Activated naive CD8-positive, alpha-beta T cell treated with anti-CD3 and anti-CD28 coated beads, Interleukin-2, amount 50 U/mL, for 24 hours (primary cell): ENCODE measurements around the gene SSBP1.

ENCODE experiments used
- ATAC-seq: fragments of 150-1000 bp; cut with Tn5 transposase; one replicate; pipeline ENCODE4 v1.10.0; 2021
- DNase-seq: peaks from one replicate; pipeline ENCODE4 v3.0.0; 2021
- H3K27ac Mint-ChIP-seq: one replicate; pipeline ENCODE4 v1.8.0; 2021; ENCODE audit warnings: mild to moderate bottlenecking, mixed read lengths
- H3K27me3 Mint-ChIP-seq: one replicate; pipeline ENCODE4 v1.8.0; 2021; ENCODE audit warnings: mixed read lengths
- H3K36me3 Mint-ChIP-seq: one replicate; pipeline ENCODE4 v1.8.0; 2021; ENCODE audit warnings: low read depth, mixed read lengths
- H3K4me1 Mint-ChIP-seq: one replicate; pipeline ENCODE4 v1.8.0; 2021; ENCODE audit warnings: mixed read lengths
- H3K4me3 Mint-ChIP-seq: one replicate; pipeline ENCODE4 v1.8.0; 2021; ENCODE audit warnings: mild to moderate bottlenecking, moderate library complexity, mixed read lengths
- H3K9me3 Mint-ChIP-seq: one replicate; pipeline ENCODE4 v1.8.0; 2021; ENCODE audit warnings: mixed read lengths

Gene SSBP1

DNA sequence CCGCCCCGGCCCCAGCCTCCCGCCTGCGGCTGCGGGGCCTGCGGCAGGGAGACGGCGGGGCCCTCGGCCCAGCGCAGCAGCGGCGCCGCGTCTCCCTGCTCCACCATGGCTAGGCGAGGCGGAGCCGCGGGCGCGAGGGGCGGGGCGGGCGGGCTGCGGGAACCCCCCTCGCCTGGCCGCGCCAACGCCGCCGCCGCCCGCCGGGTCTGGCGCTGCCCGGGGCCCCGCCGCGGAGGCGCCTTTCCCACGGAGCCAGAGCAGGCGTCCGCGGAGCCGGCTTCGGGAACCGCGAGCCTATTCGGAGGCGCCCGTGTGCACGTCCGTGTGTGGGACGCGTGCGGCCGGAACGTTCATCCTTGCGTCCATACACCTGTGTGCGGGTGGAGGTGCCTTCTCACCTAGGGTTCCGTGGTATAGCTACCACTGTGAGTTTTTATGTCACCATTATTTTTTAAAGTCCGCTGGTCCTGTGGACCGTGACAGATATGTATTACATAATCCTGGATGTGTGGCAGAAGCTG is 36.1 kb upstream of the SSBP1 start, which contains the start of gene DENND11:
TSS of gene DENND11 (minus strand) at position 120 of the 521 bp plus-strand sequence. CDS start at position 107, 13 bp downstream.
- no peaks in the 10 kb centered on the region for H3K27me3 Mint-ChIP-seq
- H3K36me3 Mint-ChIP-seq = peaks cover 2% of the 10 kb centered on the region
- DNase-seq (peak; percentile 57), ATAC-seq (peak; percentile 70)
- peaks cover 42% of the 10 kb centered on the region for H3K4me1 Mint-ChIP-seq
- H3K4me3 Mint-ChIP-seq = peak within 1 kb of the TSS; percentile 81
- no peaks in the 10 kb centered on the region for H3K9me3 Mint-ChIP-seq
- peak within 1 kb of the TSS; percentile 77 for H3K27ac Mint-ChIP-seq

GRCh38 chr7:141702892-141703291 is 35.3 kb upstream of the SSBP1 start:
- DNase-seq = no peak
- no peaks in the 10 kb centered on the region for H3K9me3 Mint-ChIP-seq
- peaks cover 34% of the 10 kb centered on the region for H3K4me1 Mint-ChIP-seq
- no peak for ATAC-seq
- no peaks in the 10 kb centered on the region for H3K27me3 Mint-ChIP-seq
- no peak overlapping the region for H3K27ac Mint-ChIP-seq
- peak overlapping the region; percentile 75 for H3K4me3 Mint-ChIP-seq
- H3K36me3 Mint-ChIP-seq = peaks cover 2% of the 10 kb centered on the region

- DNase-seq = no peak
- no peak overlapping the region for H3K27ac Mint-ChIP-seq
- ATAC-seq = no peak
- peaks cover 22% of the 10 kb centered on the region for H3K4me1 Mint-ChIP-seq
- peaks cover 2% of the 10 kb centered on the region for H3K36me3 Mint-ChIP-seq
- H3K27me3 Mint-ChIP-seq = no peaks in the 10 kb centered on the region
- no peaks in the 10 kb centered on the region for H3K9me3 Mint-ChIP-seq
- H3K4me3 Mint-ChIP-seq = no peak overlapping the region
Measured at GRCh38 chr7:141704112-141704511, 34.0 kb upstream of the SSBP1 start.

DNA sequence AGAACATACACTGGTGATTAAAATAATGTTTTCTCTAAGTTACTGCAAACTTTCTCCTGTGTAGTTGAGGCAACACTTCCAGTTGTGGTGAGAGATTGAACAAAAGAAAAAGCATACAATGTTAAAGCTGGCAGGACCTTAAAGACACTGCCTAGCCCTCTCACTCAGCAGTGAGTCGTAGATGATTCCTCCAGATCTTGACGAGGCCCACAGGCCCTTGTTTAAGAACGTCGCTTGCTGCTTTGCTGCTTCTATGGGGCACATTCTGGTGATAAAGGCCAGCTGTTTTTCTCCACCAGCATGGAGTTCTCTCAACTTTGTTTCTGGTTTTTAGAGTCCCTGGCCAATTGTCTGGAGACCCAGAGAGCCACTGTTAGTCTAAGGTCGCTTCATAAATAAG is 33.4 kb upstream of the SSBP1 start:
- no peak for DNase-seq
- no peak for ATAC-seq
- Mint-ChIP-seq H3K4me3 (no peak overlapping the region), H3K4me1 (peaks cover 17% of the 10 kb centered on the region), H3K9me3 (no peaks in the 10 kb centered on the region), H3K36me3 (peaks cover 2% of the 10 kb centered on the region), H3K27ac (no peak overlapping the region), H3K27me3 (no peaks in the 10 kb centered on the region)

- Mint-ChIP-seq H3K27ac (no peak overlapping the region), H3K4me1 (peaks cover 4% of the 10 kb centered on the region), H3K9me3 (no peaks in the 10 kb centered on the region), H3K4me3 (no peak overlapping the region), H3K27me3 (no peaks in the 10 kb centered on the region), H3K36me3 (no peaks in the 10 kb centered on the region)
- ATAC-seq = no peak
- no peak for DNase-seq
Measured at GRCh38 chr7:141706239-141707064, 31.7 kb upstream of the SSBP1 start.

GRCh38 chr7:141708351-141708750 is 29.8 kb upstream of the SSBP1 start, which contains the start of gene WEE2:
Gene WEE2, plus strand, starts transcription at chr7:141708353. Its CDS starts 406 bp downstream, at chr7:141708759.
- no peaks in the 10 kb centered on the region for H3K27me3 Mint-ChIP-seq
- no peaks in the 10 kb centered on the region for H3K9me3 Mint-ChIP-seq
- DNase-seq = no peak
- H3K27ac Mint-ChIP-seq = no peak within 1 kb of the TSS
- H3K4me3 Mint-ChIP-seq = no peak within 1 kb of the TSS
- ATAC-seq = no peak
- no peaks in the 10 kb centered on the region for H3K36me3 Mint-ChIP-seq
- no peaks in the 10 kb centered on the region for H3K4me1 Mint-ChIP-seq

DNA sequence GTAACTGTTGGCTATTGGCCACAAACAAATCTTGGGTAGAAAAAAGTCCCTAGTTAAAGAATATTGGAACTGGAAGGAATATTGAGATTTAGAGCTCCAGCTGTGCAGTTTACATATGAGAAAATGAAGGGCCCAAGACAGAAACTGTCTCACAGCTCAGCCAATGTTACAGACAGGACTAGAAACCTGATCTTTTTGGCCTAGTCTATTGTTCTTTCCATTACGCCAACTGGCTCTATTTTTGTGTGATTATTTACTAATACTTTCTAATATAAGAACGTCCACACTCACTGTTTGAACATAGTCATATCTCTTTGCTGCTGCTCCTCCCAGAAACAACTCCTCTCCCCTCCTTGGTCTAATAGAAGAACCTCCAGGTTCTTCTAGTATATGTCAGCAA is 28.8 kb upstream of the SSBP1 start:
- H3K4me1 Mint-ChIP-seq = no peaks in the 10 kb centered on the region
- no peaks in the 10 kb centered on the region for H3K36me3 Mint-ChIP-seq
- H3K27ac Mint-ChIP-seq = no peak overlapping the region
- ATAC-seq (no peak), DNase-seq (no peak)
- H3K9me3 Mint-ChIP-seq = no peaks in the 10 kb centered on the region
- no peaks in the 10 kb centered on the region for H3K27me3 Mint-ChIP-seq
- no peak overlapping the region for H3K4me3 Mint-ChIP-seq

DNA sequence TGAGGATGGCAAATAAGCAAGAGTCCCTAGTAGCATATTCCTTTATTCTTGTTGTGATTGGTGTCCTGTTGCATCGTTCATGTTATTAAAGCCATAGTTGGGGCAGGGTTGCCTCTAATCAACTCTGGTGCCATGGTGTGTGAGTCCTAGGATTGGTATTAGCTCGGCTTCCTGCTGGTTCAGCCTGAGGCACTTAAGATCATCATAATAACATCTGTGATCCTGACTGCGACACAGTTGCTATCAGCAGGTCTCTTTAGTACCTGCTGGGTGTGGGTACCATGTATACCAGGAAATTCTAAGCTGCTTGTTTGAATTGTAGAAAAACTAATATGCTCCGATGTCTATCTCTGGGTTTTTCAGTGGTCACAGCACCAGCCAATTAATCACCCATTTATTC is 28.4 kb upstream of the SSBP1 start:
- no peaks in the 10 kb centered on the region for H3K36me3 Mint-ChIP-seq
- H3K4me3 Mint-ChIP-seq = no peak overlapping the region
- ATAC-seq = no peak
- H3K9me3 Mint-ChIP-seq = no peaks in the 10 kb centered on the region
- H3K27me3 Mint-ChIP-seq = no peaks in the 10 kb centered on the region
- no peak for DNase-seq
- H3K4me1 Mint-ChIP-seq = no peaks in the 10 kb centered on the region
- H3K27ac Mint-ChIP-seq = no peak overlapping the region

GRCh38 chr7:141710301-141710700 is 27.9 kb upstream of the SSBP1 start:
- Mint-ChIP-seq H3K4me1 (no peaks in the 10 kb centered on the region), H3K9me3 (no peaks in the 10 kb centered on the region), H3K36me3 (no peaks in the 10 kb centered on the region), H3K27ac (no peak overlapping the region), H3K27me3 (no peaks in the 10 kb centered on the region), H3K4me3 (no peak overlapping the region)
- ATAC-seq = no peak
- no peak for DNase-seq

GRCh38 chr7:141712603-141713255 is 25.4 kb upstream of the SSBP1 start:
- DNase-seq (no peak), ATAC-seq (no peak)
- Mint-ChIP-seq H3K9me3 (no peaks in the 10 kb centered on the region), H3K4me3 (no peak overlapping the region), H3K27me3 (no peaks in the 10 kb centered on the region), H3K36me3 (no peaks in the 10 kb centered on the region), H3K27ac (no peak overlapping the region), H3K4me1 (no peaks in the 10 kb centered on the region)

DNA sequence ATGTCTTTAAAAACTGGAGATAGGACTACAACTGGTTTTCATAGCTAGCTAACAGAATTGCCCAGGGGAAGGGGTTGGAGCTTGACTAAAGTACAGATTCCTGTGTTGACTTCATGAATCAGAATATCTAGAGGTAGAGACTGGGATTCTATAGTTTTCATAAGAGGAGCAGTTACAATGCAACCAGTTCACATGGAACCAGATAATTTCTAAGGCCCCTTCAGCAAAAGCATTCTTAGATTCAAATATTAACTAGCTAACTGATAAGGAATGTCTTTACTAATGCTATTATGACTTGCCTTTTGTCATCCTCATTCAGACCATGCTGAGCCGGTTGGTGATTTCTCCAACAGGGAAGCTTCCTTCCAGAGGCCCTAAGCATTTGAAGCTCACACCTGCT is 24.3 kb upstream of the SSBP1 start:
- H3K4me1 Mint-ChIP-seq = no peaks in the 10 kb centered on the region
- no peak for ATAC-seq

GRCh38 chr7:141714571-141714970 is 23.6 kb upstream of the SSBP1 start:
- Mint-ChIP-seq H3K36me3 (peaks cover 2% of the 10 kb centered on the region), H3K4me1 (no peaks in the 10 kb centered on the region), H3K4me3 (no peak overlapping the region), H3K9me3 (no peaks in the 10 kb centered on the region), H3K27me3 (no peaks in the 10 kb centered on the region), H3K27ac (no peak overlapping the region)
- no peak for DNase-seq
- no peak for ATAC-seq

More for the DNA sequence above, 24.3 kb upstream of the SSBP1 start:
- DNase-seq = no peak
- H3K27ac Mint-ChIP-seq = no peak overlapping the region
- no peaks in the 10 kb centered on the region for H3K9me3 Mint-ChIP-seq
- peaks cover 2% of the 10 kb centered on the region for H3K36me3 Mint-ChIP-seq
- no peak overlapping the region for H3K4me3 Mint-ChIP-seq
- H3K27me3 Mint-ChIP-seq = no peaks in the 10 kb centered on the region

DNA sequence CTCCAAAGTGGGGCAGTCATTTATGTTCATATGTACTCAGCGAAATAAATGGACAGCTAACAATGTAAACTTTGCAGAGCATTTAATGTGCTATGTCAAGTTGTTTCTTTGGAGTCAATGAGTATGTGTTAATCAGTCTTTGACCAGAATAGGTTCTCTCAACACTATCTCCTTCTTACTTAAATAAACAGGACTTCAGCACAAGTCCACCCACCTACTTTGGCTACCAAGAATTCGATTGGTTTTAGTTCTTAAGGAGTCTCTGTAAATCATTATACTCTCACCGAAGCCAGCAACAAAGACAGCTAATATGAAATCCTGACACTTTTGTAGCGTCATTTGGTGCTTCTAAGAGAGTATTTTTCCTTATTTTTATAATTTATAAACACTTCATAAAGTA is 23.1 kb upstream of the SSBP1 start:
- no peaks in the 10 kb centered on the region for H3K9me3 Mint-ChIP-seq
- ATAC-seq = no peak
- no peaks in the 10 kb centered on the region for H3K27me3 Mint-ChIP-seq
- peaks cover 2% of the 10 kb centered on the region for H3K36me3 Mint-ChIP-seq
- H3K27ac Mint-ChIP-seq = no peak overlapping the region
- H3K4me1 Mint-ChIP-seq = no peaks in the 10 kb centered on the region
- H3K4me3 Mint-ChIP-seq = no peak overlapping the region
- no peak for DNase-seq

DNA sequence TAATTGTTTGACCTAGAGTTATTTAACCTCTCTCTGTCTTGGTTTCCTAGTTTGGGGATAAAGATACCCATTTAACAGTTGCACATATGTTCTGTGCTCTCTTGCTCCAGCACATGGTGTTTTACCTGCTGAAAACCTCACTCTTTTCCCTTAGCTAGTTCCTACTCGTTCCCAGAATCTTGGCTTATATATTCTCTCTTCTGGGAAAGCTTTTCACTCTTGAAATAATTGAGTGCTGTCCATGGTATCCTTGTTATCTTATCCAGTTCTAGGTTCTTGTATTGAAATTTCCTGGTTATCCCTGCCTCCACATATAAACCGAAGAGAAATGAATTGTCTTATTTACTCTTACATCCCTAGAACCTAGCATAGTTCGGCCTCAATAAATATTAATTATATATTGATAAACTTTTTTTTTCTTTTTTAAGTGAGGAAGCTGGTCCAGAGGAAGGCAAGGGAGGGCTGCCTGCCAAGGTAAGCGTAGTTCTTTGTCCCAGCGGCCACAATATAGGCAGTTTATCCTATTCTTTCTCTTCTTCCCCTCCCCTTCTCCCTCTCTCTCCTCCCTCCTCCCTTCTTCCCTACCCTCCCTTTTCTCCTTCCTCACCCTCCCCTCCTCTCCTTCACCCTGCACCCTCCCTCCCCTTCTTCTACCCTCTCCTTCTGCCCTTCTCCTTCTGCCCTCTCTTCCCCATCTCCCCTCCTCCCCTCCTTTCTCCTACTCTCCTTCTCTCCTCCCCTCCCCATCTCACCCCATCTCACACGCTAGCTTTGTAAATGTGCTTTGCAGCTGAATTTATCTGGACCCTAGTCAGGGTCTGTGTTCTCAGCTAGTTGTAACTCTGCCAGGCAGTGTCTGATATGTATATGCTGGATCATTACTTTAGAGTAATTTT is 22.1 kb upstream of the SSBP1 start:
- peaks cover 2% of the 10 kb centered on the region for H3K36me3 Mint-ChIP-seq
- no peaks in the 10 kb centered on the region for H3K9me3 Mint-ChIP-seq
- ATAC-seq (no peak), DNase-seq (no peak)
- no peaks in the 10 kb centered on the region for H3K27me3 Mint-ChIP-seq
- H3K27ac Mint-ChIP-seq = no peak overlapping the region
- H3K4me3 Mint-ChIP-seq = no peak overlapping the region
- no peaks in the 10 kb centered on the region for H3K4me1 Mint-ChIP-seq
